ENCODE measurements around the gene SLC25A23. TPM values are rescaled to one million over a fixed set of nuclear protein-coding genes. Genes with fewer than 3 reads are reported as not detected.

Gene SLC25A23
- total and polyA plus RNA-seq, 2 of the 8 experiments (the other 6 are each of a cell fraction or from before 2014, with no cell fraction given) = 18.0 to 48.1 TPM

DNA sequence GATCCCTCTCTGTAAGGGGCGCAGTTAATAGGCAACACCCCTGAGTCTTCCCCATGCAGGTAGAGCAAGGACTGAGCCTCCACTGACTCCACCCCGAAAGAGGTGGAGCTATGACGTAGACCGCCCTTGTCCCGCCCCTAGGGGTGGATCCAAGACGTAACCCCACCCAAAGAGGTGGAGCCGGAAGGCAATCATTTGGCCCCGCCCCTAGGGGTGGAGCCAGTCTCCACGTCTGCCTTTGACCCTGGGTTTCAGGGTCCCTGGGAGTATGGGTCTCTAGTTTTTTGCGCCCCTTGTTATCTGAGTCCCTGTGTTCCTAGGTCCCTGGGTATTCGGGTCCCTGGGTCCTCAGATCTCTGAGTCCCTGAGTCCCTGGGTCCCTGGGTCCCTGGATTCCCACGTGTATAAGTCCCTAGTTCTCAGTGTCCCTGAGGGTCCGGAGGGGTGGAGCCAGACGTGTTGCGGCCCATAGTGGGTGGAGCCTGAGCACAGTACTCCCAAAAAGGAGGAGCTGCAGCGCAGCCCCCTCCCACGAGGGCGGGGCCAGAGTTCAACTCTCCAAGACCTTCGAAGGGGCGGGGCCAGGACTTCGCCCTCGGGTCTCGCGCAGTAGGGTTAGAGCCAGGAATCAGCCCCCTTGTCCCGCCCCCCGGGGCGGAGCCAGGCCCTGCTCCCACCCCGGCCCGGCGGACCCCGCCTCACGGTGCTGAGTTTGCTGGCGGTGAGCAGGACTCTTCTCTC lies 16.7 kb upstream of the SLC25A23 start (continued):
- TF ChIP-seq CEBPB (IDR thresholded peaks at IDR 0.05; ENCODE audit: low read depth, low read length) (no peak), SP2 (IDR thresholded peaks at IDR 0.05; ENCODE audit: low read length) (no peak), SIX5 (IDR thresholded peaks at IDR 0.05; ENCODE audit: low read depth, low read length) (no peak), ASH2L (IDR thresholded peaks at IDR 0.05; ENCODE audit: low read length) (peak; percentile 3), KDM5A (IDR thresholded peaks at IDR 0.05; ENCODE audit: low read length) (no peak), BRCA1 (IDR thresholded peaks at IDR 0.05; ENCODE audit: low read depth, low read length) (no peak), TCF12 (IDR thresholded peaks at IDR 0.05; ENCODE audit: low read depth, low read length) (no peak), CHD1 (IDR thresholded peaks at IDR 0.05; ENCODE audit: low read depth, low read length) (no peak), CBX5 (IDR thresholded peaks at IDR 0.05; ENCODE audit: low read depth, low read length) (no peak), CHD2 (IDR thresholded peaks at IDR 0.05; ENCODE audit: low read length) (peak; percentile 74), BCL11A (IDR thresholded peaks at IDR 0.05; ENCODE audit: low read depth in 2 of 2, low read length in 2 of 2) (no peak), POLR2AphosphoS5 (IDR thresholded peaks at IDR 0.05; ENCODE audit: low read depth, low read length) (peak; percentile 28; the same call in 1 of the 2 replicates), CREB1 (IDR thresholded peaks at IDR 0.05) (peak; percentile 74; the same call in 1 of the 2 replicates), RAD21 (IDR thresholded peaks at IDR 0.05 in 1 of 2, conservative IDR thresholded peaks at IDR 0.05 in 1 of 2; ENCODE audit: low read depth in 2 of 2, low read length in 2 of 2) (no peak), POLR2A (IDR thresholded peaks at IDR 0.05; ENCODE audit: control extremely low read depth in 1 of 2, low read depth in 2 of 2, low read length in 2 of 2) (no peak; a peak in 1 of 3 replicates), SAP30 (IDR thresholded peaks at IDR 0.05; ENCODE audit: insufficient read depth, insufficient replicate concordance, low read length) (no peak), SP4 (IDR thresholded peaks at IDR 0.05; ENCODE audit: low read length) (peak; percentile 93), GABPA (IDR thresholded peaks at IDR 0.05; ENCODE audit: borderline replicate concordance, insufficient read depth, low read length) (no peak), JUN (IDR thresholded peaks at IDR 0.05; ENCODE audit: low read depth, low read length) (no peak)
- TF ChIP-seq, protein P1, sequence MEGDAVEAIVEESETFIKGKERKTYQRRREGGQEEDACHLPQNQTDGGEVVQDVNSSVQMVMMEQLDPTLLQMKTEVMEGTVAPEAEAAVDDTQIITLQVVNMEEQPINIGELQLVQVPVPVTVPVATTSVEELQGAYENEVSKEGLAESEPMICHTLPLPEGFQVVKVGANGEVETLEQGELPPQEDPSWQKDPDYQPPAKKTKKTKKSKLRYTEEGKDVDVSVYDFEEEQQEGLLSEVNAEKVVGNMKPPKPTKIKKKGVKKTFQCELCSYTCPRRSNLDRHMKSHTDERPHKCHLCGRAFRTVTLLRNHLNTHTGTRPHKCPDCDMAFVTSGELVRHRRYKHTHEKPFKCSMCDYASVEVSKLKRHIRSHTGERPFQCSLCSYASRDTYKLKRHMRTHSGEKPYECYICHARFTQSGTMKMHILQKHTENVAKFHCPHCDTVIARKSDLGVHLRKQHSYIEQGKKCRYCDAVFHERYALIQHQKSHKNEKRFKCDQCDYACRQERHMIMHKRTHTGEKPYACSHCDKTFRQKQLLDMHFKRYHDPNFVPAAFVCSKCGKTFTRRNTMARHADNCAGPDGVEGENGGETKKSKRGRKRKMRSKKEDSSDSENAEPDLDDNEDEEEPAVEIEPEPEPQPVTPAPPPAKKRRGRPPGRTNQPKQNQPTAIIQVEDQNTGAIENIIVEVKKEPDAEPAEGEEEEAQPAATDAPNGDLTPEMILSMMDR (IDR thresholded peaks at IDR 0.05; ENCODE audit: control extremely low read depth in 1 of 3, insufficient read depth in 1 of 3, low read depth in 1 of 3, low read length in 3 of 3) = no peak
- TF ChIP-seq, protein P2, sequence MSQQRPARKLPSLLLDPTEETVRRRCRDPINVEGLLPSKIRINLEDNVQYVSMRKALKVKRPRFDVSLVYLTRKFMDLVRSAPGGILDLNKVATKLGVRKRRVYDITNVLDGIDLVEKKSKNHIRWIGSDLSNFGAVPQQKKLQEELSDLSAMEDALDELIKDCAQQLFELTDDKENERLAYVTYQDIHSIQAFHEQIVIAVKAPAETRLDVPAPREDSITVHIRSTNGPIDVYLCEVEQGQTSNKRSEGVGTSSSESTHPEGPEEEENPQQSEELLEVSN (IDR thresholded peaks at IDR 0.05) = no peak
- TF ChIP-seq, protein P3, sequence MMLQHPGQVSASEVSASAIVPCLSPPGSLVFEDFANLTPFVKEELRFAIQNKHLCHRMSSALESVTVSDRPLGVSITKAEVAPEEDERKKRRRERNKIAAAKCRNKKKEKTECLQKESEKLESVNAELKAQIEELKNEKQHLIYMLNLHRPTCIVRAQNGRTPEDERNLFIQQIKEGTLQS (IDR thresholded peaks at IDR 0.05; ENCODE audit: insufficient read depth, low read depth, low read length) = no peak
